GM18502 (cell line): ENCODE measurements around the gene FLCN.
"Not testable (repeated sequence)": the region's sequence is repeated elsewhere in the genome, so short reads cannot be mapped to it uniquely, and the experiment has no call there.

Source experiments
- ATAC-seq: cut with Tn5 transposase; IDR thresholded peaks from one replicate; pipeline ENCODE4 v1.9.1; 2021; ENCODE audit warnings: mild to moderate bottlenecking; ENCODE audit not compliant: unreplicated experiment, poor library complexity

The FLCN gene, protein sequence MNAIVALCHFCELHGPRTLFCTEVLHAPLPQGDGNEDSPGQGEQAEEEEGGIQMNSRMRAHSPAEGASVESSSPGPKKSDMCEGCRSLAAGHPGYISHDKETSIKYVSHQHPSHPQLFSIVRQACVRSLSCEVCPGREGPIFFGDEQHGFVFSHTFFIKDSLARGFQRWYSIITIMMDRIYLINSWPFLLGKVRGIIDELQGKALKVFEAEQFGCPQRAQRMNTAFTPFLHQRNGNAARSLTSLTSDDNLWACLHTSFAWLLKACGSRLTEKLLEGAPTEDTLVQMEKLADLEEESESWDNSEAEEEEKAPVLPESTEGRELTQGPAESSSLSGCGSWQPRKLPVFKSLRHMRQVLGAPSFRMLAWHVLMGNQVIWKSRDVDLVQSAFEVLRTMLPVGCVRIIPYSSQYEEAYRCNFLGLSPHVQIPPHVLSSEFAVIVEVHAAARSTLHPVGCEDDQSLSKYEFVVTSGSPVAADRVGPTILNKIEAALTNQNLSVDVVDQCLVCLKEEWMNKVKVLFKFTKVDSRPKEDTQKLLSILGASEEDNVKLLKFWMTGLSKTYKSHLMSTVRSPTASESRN

DNA sequence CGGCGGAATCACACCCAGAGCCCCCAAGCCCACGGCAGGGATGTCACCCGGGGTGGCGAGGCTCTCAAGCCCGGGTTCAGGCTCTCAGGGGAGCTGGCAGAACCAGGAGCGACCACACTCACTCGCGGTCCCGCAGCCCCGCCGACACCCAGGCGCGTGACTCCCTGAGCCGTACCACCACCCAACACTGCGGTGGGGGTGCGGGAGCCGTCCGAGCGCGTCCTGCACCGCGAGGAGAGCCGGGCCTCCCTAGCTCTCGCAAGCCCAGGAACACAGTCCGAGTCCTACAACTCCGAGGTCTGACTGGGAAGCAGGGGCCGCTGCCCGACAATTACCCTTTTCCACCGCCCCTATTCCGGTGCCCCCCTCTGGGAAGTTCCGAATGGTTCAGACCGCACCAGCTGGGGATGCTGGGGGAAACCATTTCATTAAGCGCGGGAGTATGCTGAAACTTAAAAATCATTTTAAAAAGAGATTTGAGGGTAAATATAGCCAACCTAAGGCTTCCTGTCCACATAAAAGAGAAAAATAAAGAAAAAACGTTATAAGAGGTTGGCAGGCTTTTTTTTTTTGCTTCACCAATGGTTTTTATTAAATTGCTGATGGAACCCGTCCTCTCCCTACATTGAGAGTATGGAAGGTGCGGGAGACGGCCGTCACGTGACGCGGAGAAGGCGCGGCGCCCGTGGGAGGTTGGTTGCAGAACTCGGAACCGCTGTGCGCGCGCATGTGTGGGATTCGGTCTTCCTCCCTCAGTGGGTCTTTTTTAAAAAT, at the start of gene FLCN:
FLCN (minus strand) TSS at position 143 of the 774 bp plus-strand sequence. CDS start 9,031 bp downstream, outside the sequence.
- peak; percentile 86 for ATAC-seq

DNA sequence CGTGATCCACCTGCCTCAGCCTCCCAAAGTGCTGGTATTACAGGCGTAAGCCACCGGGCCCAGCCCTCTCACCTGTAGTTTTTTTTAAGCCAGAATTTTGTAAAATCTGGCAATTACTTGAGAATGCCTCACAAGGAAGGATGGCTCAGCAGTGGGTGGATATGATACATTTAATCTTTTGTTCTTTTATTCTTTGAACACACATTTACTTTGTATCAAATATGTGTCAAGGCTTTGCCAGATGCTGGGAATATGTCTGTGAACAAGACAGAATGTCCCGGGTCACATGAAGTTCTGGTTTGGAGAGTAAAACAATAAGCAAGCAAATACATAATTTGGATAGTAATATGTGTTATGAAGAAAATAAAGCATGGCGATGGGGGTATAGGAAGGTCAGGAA, 49.0 kb upstream of the FLCN start:
- ATAC-seq = no peak

DNA sequence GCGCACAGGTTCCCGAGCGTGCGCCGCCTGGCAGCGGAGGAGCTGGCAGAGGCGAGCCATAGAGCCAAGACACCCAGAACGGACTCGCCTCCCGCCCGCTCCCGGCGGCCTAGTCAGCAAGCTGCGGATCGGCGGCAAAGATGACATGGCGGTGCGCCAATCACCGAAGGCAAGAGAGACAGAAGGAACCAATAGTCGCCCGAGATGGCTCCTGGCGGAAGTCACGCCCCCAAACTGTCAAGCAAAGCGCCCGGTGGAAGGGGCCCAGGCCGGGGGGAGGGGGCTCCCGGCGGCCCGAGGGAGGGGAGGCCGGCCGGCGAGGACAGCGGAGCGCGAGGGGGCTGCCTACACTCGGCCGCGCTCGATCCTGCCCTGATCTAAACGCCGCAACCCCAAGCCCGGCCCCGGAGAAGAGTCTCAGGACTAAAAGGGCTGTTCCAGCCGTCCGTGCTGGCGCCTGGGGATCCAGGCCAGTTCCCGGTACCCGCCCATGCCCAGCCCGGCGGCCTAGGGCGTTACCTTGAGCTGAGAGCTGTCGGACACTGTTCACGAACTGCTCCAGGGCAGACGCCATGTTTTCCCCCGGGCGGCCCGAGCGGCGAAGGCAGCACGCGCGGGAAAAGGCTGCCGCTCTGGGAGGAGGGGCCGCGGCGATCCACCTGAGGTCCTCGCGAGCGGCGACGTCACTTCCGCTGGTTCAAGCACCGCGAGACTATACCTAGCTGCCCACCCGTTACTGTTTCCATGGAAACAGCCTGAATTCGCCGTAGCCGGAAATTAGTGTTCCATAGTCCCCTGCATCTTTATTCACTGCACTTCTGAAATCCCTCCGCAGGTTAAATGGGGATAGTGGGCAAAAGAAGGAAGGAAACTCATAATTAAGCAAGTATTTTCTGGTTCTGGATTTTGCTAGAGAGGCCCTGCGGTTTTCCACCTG, 43.9 kb upstream of the FLCN start, which contains the start of gene COPS3:
COPS3 (minus strand) TSS at position 634 of the 937 bp plus-strand sequence; CDS start at position 574, 60 bp downstream.
- ATAC-seq = peak; percentile 89

DNA sequence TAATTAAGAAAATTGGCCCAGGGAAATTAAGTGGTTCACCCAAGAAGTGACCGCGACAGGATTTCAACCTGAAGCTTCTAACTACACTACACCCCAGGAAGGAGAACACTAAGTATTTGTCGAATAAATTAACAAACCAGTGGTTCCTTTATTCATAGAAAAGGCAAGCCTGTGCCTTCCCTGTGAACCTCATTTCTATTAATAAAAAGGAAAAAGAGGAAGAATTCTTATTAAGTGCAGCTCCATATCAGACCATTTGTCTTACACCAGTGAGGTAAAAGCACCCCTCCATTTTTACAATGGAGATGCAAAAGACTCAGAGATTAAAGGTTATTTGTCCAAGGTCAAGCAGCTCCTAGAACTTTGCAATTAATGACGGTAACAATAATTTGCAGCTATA, 42.3 kb upstream of the FLCN start:
- no peak for ATAC-seq

DNA sequence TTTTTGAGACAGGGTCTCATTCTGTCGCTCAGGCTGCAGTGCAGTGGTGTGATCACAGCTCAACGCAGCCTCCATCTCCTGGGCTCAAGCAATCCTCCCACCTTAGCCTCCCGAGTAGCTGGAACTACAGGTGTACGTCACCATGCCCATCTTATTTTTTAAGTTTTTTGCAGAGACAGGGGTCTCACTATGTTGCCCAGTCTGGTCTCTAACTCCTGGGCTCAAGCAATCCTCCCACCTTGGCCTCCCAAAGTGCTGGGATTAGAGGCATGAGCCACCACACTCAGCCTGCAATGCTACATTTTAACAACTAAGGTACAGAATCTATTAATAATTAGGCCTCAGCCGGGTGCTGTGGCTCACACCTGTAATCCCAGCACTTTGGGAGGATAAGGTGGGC, 40.5 kb upstream of the FLCN start:
- not testable (repeated sequence) for ATAC-seq

DNA sequence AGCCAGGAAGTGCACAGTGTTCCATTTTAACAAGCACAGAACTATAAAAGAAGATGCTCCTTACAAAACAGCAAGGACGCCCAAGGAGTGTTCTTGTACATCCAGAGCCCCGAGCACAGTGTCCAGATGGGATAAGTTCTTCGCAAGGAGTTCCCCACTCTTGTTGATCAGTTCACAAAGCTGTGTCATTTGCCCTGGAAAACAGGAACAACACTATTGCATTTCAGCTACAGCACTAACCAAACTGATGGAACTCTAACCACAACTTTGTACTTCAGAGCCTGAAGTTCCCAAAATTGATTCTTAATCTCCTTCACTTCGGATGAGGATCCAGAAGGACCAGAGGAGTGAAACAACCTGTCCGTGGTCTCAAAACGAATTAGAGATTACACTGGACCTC, 39.0 kb upstream of the FLCN start:
- ATAC-seq = no peak

DNA sequence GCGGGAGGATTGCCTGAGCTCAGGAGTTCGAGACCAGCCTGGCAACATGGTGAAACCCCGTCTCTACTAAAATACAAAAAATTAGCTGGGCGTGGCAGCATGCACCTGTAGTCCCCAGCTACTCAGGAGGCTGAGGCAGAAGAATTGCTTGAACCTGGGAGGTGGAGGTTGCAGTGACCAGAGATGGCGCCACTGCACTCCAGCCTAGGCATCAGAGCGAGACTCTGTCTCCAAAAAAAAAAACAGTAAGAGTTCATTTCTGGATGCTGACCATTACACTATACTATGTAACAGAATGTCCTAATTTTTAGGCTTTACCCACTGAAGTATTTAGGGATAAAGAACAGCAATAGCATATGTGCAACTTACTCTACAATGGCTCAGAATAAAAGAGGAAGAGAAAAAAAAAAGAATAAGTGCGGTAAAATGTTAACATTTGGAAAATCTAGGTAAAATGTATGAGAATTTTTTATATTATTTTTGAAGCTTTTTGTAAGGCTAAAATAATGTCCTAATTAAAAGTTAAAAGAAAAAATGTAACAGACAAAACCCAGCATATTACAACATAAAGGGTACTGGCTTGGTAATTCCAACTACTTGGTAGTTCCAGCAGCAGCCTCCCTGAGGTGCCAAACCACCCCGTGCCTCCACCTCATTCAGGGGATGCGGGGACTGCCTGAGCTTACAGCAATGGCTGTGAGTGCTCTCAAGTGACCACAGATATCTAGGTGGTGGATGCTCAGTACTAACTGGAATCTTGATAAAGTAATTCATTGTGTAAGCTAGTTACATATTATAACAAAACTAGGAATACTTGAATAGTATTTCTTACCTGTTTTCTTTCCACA, 33.2 kb upstream of the FLCN start:
- ATAC-seq = no peak

DNA sequence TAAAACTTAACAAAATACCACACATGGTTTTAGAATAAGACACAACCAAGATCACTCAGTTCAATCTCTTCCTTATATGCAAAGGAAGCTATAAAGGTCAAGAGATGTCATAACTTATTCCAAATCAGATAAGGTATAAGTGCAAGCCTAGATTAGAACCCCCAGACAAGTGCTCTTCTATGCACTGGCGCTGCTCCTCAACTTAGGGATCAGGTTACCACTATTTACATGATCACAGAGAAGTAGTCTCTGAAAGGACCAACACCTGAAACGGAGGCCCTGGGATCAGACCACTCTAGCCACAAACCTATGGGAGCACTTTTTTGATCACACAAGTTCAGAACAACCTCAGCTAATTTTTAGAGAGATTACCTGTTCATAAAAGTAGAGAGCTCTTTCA, 27.5 kb upstream of the FLCN start:
- no peak for ATAC-seq

DNA sequence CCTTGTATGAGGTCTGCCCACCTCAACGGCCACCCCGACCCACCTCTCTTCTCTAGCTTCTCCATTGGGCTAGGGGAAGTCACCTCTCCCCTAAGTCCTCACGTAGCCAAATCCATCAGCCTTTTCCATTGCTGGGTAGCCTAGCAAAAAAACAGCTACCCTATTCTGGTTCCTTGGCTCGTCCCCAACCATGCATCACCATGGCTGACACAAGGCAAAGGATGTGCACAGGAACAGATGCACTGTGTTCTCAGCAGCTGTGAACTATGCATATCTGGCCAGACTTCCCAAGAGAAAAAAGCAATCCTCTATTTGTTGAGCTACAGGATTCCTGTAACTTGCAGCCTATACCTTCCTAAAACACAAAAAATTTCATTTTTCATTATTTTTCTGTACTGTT, 22.0 kb upstream of the FLCN start:
- no peak for ATAC-seq

DNA sequence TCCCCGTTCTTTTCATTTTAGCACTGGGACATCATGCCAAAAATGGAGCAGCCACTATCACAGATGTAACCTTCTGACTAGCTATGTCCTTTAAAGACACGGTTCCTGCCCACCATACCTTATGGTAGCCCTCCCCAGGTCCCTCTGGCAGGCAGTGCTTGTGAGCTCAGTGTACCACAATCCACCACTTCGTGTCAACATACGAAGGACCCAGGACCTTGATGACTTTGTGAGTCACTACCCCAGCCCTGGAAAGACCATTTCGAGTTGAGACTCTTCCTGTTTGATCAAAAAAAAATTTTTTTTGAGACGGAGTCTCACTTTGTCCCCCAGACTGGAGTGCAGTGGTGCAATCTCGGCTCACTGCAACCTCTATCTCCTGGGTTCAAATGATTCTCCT, 21.0 kb upstream of the FLCN start:
- ATAC-seq = no peak

DNA sequence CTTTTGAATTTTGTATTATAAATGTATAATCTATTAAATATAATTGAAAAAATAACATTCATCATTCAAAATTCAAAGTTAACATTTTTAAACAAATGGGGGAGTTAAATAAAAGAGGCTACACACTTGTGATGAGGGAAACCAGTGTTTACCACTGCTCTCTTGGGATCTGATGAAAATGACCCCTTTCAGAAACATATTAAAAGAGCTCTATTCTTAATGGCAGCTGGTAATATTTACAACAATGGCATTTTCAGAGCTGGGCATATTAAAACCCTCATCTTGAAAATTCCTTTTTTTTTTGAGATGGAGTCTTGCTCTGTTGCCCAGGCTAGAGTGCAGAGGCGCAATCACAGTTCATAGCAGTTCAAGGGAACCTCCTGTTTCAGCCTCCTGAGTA, 19.3 kb upstream of the FLCN start:
- ATAC-seq = no peak

DNA sequence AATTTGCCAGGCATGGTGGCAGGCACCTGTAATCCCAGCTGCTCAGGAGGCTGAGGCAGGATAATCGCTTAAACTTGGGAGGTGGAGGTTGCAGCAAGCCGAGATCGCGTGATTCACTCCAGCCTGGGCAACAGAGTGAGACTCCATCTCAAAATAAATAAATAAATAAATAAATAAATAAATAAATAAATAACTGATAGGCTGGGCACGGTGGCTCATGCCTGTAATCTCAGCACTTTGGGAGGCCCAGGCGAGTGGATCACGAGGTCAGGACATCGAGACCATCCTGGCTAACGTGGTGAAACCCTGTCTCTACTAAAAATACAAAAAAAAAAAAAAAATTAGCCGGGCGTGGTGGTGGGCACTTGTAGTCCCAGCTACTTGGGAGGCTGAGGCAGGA, 18.7 kb upstream of the FLCN start:
- ATAC-seq = not testable (repeated sequence)

DNA sequence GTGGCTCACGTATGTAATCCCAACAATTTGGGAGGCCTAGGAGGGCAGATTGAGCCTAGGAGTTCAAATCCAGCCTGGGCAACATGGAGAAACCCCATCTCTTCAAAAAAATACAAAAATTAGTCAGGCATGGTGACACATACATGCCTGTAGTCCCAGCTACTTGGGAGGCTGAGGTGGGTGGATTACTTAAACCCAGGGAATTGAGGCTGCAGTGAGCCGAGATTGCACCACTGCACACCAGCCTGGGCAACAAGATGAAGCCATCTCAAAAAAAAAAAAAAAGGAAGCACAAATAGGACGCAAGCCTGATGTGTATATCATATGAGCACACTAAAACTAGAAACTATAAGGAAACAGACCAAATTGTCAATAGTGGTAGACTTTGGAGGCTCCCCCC, 17.1 kb upstream of the FLCN start:
- no peak for ATAC-seq

DNA sequence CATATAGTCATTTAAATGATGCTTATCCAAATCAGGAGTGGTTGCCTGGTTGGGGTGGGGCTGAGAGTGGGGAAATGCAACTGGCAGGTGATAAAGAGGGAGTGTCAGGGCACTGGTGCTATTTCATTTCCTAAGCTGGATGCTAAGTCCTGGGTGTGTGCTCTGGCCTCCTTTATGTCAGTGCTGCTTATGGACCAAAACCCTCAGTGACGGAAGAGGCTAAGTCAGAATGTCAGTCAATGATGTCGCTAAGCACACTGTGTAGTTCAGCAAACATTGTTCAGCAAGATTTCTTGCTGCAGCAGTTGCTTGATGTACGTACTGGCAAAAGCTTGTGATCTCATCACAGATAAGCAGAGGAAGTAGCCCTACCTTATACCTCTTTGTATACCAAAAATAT, 16.4 kb upstream of the FLCN start:
- no peak for ATAC-seq

DNA sequence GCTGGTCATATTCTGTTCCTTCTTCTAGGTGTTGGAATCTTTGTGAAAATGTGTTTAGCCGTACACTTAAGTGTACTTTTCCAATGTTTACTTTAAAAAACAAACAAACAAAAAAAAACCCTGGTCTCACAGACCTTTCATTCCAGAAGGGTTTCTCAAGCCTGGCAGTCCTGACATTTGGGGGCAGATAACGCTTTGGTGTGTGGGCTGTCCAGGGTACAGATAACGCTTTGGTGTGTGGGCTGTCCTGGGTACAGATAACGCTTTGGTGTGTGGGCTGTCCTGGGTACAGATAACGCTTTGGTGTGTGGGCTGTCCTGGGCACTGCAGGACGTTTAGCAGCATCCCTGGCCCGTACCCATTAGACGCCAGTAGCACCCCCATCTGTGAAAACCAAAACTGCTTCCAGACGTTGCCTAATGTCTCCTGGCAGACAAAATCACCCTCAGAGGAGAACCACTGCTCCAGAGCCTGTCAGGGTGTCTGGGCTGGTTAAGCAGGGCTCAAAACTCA, 15.2 kb upstream of the FLCN start:
- no peak for ATAC-seq

DNA sequence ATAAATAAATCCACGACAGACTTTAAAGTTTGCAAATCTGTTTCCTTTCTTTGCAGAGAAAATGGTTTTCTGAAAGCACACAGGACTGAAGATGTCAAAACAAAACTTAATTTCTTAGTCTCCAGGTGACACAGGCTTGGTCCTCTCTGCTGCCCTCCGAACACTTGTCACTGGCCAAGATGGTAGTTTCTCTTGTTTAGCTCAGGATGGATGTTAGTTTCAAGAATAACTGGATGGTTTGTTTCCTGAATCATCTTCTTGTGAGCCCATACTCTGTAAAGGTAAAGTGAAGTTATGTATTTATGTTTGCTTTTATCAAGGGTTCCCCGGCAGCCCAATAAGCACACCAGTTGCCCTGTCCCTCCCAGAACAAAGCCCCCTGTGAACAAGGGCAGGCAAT, 9.9 kb upstream of the FLCN start:
- ATAC-seq = no peak

DNA sequence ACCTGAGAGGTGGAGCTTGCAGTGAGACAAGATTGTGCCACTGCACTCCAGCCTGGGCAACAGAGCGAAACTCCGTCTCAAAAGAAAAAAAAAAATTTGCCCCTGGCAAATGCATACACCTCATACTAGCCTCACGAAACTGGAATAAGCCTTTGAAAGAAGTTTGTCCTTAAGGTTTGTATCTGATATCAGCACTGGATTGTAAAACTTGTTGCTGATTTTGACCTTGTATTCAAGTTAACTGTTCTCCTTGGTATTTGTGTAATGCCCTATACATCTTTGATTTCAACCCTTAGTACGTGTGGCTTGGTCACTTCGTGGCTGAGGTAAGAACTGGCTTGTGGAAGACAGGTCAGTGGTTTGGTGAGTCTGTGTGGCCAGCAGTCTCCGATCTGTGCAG, 6.2 kb upstream of the FLCN start:
- ATAC-seq = no peak

DNA sequence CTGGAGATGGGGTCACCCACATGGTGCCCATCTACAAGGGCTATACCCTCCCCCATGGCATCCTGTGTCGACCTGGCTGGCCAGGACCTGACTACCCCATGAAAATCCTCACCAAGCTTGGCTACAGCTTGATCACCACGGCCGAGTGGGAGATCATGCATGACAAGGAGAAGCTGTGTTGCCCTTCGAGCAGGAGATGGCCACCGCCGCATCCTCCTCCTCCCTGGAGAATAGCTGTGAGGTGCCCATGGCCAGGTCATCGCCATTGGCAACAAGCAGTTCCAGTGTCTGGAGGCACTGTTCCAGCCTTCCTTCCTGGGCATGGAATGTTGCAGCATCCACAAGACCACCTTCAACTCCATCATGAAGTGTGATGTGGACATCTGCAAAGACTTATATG, 5.3 kb upstream of the FLCN start:
- no peak for ATAC-seq

DNA sequence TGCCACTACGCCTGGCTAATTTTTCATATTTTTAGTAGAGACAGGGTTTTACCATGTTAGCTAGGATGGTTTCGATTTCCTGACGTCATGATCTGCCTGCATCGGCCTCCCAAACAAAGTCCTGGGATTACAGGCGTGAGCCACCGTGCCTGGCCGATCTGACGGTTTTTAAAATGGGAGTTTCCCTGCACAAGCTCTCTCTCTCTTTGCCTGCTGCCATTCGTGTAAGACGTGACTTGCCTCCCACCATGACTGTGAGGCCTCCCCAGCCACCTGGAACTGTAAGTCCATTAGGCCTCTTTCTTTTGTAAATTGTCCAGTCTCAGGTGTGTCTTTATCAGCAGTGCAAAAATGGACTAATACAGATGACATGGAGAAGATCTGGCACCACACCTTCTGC, 4.7 kb upstream of the FLCN start:
- no peak for ATAC-seq
